GM21367 (cell line): ENCODE data around the gene G6PD.

ENCODE experiments used
- ATAC-seq: cut with Tn5 transposase; IDR thresholded peaks from one replicate; pipeline ENCODE4 v1.9.1; 2021; ENCODE audit not compliant: unreplicated experiment

The G6PD gene

DNA sequence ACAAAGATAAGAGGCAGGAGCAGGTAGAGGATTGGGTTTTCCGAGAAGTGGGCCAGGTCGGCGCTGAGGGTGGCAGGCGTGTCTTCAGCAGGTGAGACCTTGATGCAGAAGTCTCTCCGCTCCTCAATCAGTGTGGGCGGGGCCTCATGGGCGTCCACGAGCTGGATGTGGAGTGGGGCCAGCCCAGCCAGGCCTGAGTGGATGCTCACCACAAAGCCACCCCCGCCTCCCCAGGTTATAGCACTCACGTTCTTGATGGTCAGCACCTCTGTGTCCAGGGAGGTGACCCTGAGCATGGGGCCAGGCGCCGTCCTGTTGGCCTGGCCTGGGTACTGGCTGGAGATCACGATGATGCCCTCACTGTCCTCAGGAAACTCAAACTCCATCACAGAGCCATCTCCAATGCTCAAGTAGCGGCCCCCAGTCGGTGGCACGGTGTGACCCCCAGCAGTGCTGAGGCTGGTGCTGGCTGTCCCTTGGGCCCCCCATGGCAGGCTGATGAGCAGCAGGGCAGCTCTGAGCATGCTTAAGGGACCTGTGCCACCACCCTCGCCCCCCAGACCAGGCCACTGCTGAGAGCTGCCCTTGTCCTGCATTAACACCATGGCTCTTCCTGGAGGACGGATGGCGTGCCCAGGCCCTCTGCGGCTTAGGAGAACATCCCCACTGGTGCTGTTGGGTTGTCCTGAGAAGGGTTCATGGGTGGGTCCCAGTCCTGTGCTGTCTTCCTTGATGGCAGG, 58.1 kb downstream of the G6PD start:
- no peak for ATAC-seq

DNA sequence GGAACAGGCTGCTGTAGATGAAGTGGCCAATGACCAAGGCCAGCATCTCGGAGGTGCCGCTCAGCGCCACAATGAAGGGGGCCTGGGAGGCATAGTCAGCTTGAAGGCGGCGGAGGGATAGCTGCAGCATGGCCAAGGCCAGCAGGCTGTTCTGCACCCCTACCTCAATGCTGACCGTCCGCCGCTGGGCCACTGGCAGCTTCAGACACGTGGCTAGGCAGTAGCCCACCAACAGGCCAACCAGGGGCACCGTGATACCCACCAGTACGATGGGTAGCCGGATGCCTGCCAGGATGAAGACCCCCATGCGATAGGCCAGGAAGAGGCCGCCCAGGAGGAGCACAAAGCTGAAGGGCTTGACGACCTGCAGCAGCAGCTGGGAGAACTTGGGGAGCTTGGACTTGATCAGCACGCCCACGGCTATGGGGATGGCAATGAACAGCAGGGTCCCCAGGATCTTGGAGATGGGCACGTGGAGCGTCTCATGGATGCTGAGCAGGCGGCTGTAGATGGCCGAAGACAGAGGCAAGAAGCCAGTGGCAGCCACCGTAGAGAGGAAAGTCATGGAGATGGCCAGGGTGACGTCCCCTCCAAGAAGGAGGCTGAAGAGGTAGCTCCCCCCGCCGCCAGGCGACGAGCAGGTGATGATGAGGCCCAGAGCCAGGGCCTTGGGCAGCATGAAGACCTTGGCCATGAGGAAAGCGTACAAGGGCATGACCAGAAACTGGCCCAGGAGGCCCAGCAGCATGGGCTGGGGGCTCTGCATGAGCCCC, 58.9 kb downstream of the G6PD start:
- ATAC-seq = no peak

DNA sequence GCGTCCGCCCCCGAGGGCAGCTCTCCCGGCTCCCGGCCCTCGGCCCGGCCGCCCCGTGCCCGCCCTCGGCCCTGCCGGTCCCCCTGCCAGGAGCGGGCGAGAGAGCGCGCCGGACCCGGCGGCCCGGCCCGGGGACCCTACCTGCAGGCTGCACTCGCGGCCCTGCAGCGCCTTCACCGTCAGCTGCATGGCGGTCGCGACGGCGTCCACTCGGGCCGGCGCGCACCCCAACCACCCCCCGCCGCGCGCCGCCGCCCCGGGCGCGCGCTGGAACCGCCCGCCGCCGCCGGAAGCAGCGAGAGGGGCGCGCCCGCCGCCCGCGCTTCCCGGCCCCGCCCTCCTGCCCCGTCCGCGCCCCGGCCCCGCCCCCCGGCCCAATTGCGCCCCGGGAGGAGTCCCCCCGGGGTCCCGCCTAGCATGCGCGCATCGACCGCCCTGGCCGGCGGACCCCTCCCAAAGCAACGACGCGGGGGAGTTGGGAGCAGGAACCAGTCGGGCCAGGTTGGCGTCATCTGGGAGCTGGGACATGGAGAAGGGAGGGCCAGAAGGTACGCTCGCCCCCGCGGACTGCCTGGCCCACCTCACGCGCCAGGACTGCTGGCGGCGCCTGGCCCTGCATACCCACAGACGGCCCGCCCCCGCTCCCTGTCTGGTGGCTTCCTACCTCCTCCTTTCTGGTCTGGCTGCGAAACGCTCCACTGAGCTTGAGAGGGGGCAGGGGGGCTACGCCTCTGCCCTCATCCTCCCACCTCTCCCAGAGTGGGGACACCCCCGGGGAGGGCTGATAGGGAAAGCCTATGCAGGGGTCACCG, 60.0 kb downstream of the G6PD start, which contains the start of gene UBL4A:
UBL4A (minus strand) TSS at position 220 of the 812 bp plus-strand sequence; CDS start at position 189, 31 bp downstream.
- no peak for ATAC-seq

DNA sequence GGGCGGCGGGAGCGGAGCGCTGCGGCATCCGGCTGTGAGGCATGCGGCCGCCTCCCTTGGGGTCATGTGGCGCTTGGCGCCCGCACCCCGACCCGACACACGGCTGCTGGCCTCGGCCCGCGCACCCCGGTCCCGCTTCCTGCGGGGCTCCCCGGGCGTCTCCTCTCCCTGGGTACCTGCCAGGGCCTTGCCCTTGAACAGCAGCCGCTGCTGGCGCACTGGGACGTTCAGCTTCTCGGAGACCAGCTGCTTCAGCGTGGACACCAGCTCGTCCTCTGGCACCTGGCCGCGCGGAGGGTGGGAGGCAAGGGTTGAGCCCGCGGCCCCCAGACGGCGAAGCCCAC, 60.6 kb downstream of the G6PD start:
- ATAC-seq = no peak

DNA sequence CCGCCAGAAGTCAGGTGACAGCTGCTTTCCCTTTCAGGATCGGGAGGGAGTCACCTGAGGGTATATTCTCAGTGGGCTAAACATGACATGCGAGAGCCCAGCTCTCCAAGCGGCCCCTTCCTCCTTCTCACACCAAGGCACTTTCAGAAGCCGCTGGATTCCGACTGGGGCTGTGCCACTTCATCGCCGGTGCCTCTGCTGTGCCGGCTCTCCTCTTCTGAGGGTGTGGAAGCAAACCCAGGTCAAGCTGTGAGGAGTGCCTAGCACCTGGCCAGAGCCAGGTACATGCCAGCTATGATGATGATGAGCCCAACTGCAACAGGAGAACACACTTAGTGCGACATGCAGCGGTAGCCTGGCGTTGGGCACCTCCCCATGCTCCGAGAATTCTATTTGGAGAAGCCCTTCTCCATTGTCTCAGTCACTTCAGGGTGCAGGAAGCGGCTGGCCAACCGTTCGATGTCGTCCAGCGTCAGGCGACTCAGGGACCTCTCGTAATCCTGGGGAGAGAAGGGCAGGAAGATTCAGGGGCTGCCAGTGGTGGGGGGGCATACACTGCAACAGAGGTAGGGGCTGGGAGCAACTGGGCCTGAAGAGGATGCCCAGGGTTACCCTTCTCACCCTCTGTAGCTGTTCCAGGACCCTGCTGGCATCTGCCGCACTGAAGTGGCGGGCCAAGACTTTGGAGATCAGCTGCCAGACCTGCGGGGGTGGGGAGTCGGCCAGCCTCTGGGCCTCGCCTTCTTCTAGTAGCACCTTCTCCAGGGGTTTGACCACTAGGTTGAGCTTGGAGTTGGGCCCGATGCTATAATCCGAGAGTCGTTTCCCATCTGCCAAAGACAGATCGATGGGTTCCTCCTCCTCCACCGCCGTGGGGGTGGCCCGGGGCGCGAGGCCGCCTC, 61.2 kb downstream of the G6PD start:
- ATAC-seq = no peak

GRCh38 chrX:154484255-154485149, 62.1 kb downstream of the G6PD start:
- ATAC-seq = no peak

GRCh38 chrX:154483325-154483724, 63.3 kb downstream of the G6PD start:
- no peak for ATAC-seq

DNA sequence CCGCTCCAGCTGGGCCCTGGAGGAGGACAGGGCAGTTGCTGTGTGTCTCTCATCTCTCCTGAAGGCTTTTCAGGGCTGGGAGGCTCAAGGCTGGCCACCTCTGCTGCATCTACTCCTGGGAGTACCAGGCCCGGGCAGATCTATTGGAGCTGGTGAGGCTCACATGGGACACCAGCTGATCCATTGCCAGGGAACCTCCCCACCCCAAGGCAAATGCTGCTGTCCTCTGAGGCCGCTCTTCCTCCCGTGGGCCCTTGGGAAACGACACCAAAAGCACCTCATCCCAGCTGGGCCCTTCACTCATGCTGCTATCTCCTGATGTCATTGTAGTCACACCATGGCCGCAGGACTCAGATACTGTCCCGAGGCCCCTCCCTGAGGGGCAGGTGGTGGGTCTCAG, 63.9 kb downstream of the G6PD start:
- no peak for ATAC-seq

DNA sequence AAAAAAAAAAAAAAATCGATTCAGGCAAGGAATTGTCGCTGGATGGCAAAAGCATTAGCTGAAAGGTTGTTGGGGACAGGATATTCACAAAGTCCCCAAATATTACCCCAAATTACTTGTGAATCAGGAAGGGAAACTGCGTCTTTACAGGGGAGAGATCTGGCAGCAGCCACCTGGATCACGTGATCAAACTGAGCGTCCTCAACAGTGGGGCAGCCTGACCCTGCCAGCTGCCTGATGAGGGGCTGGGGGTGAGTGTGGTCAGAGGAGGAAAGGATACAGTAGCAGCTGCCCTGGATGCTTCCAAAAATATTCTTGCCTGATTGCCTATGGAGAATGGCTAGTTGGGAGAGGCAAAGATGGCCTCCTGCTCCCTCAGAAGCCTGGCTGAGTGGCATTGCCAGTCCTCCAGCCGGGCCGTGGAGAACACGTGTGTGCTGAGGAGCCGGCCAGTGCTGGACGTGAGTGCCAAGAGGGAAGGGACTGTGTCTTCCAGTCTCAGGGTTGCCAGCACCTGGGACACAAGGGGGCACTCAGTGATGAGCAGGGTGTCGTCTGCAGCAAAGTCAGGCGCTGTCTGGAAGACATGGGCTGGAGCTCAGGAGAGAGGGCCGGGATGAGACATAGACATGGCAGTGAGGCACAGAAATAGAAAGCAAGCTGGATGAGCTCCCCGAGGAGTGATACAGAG, 64.6 kb downstream of the G6PD start:
- ATAC-seq = no peak
